Left lung (tissue), 10 donors: ENCODE data around the gene ST6GAL1. TPM values are rescaled to one million over a fixed set of nuclear protein-coding genes. Genes with fewer than 3 reads are reported as not detected.

Experiments used
- ATAC-seq: fragments of 200-7000 bp; cut with Tn5 transposase; one replicate; pipeline ENCODE4 v1.9.1; 2020; ENCODE audit warnings: moderate library complexity
- DNase-seq, 4 donors: peaks; one replicate each; pipeline ENCODE4 v3.0.0-alpha.2; 2013 to 2020
- H3K27ac ChIP-seq, 2 donors: fragments of 200-600 bp; sonication (generic) in 1 of 2; one replicate each; pipeline versions ENCODE4 v1.5.0 to v1.8.0; 2020 to 2021
- H3K27me3 ChIP-seq, 2 donors: fragments of 200-600 bp; sonication (generic) in 1 of 2; one replicate each; pipeline versions ENCODE4 v1.5.0 to v1.8.0; 2020 to 2021
- H3K36me3 ChIP-seq, 2 donors: fragments of 200-600 bp; sonication (generic) in 1 of 2; one replicate each; pipeline versions ENCODE4 v1.5.0 to v1.8.0; 2020 to 2021
- H3K4me1 ChIP-seq, 2 donors: fragments of 200-600 bp; one replicate each; pipeline ENCODE4 v1.8.0; 2021
- H3K4me3 ChIP-seq, 2 donors: fragments of 200-600 bp; sonication (generic) in 1 of 2; one replicate each; pipeline versions ENCODE4 v1.5.0 to v1.8.0; 2020 to 2021; ENCODE audit warnings: mild to moderate bottlenecking in 1 of 2
- H3K9me3 ChIP-seq, 2 donors: fragments of 200-600 bp; sonication (generic) in 1 of 2; one replicate each; pipeline versions ENCODE4 v1.5.0 to v1.8.0; 2020 to 2021
- intact Hi-C, 2 donors: fragments of 100-400 bp; cut with DNase I; formaldehyde crosslinking; loops; one replicate each; pipeline versions ENCODE4 v1.11.2 to v1.14.2; 2022
- polyA plus RNA-seq, 6 donors: library from polyadenylated mRNA; unstranded; fragments of 120-200 nt; gene quantifications; one replicate each; pipeline ENCODE4 v1.2.1, GENCODE V29; 2013; ENCODE audit not compliant: insufficient read length in 6 of 6
- total RNA-seq, 2 donors: library from RNA; stranded (reverse); fragmentation: NEBNext Ultra II Directional; extraction: Animal tissue kit (Norgen Biotek cat#: 25700); gene quantifications; one replicate each; pipeline ENCODE4 v1.2.1, GENCODE V29; 2021
- TF ChIP-seq, protein P1 (sequence below), 2 donors: fragments of 200-600 bp; sonication (generic) in 1 of 2; IDR thresholded peaks; one replicate each; pipeline versions ENCODE4 v1.5.0 to v1.8.0; 2021; ENCODE audit warnings: antibody characterized with exemption in 2 of 2
- donor health status: DM: no; HTN: yes; CAD: no.
- donor health status: DM: no; HTN: no; CAD: no.

The ST6GAL1 gene
- total and polyA plus RNA-seq, 8 donors, result 45.5 to 132 (median 56.2) TPM

DNA sequence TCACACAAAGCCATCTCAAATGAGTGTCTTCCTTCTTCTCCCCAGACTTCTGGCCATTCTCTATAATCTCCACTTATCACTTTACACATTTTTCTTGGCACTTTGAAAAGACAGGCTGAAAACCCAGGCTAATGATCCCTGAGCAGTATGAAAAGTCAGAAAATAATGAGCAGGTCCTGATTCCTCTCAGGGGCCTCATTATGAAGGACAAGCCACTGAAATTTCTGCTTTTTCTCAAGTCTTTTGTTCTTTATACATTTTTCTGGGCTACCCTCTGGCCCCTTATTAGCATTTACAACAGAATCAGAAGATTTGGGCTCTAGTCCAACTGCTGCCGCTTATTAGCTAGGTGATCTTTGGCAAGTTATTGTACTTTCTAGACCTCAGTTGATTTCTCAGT is 9.5 kb upstream of the ST6GAL1 start:
- H3K36me3 ChIP-seq, result no peaks in the 10 kb centered on the region
- no peak overlapping the region for H3K27ac ChIP-seq
- no peak for ATAC-seq
- H3K27me3 ChIP-seq, result no peaks in the 10 kb centered on the region
- intact Hi-C loops, result no loop called here
- no peak overlapping the region for H3K4me3 ChIP-seq
- peaks cover 0 to 9% of the 10 kb centered on the region in 2 donors for H3K4me1 ChIP-seq
- no peaks in the 10 kb centered on the region for H3K9me3 ChIP-seq
- no peak for DNase-seq
- TF ChIP-seq, protein P1, sequence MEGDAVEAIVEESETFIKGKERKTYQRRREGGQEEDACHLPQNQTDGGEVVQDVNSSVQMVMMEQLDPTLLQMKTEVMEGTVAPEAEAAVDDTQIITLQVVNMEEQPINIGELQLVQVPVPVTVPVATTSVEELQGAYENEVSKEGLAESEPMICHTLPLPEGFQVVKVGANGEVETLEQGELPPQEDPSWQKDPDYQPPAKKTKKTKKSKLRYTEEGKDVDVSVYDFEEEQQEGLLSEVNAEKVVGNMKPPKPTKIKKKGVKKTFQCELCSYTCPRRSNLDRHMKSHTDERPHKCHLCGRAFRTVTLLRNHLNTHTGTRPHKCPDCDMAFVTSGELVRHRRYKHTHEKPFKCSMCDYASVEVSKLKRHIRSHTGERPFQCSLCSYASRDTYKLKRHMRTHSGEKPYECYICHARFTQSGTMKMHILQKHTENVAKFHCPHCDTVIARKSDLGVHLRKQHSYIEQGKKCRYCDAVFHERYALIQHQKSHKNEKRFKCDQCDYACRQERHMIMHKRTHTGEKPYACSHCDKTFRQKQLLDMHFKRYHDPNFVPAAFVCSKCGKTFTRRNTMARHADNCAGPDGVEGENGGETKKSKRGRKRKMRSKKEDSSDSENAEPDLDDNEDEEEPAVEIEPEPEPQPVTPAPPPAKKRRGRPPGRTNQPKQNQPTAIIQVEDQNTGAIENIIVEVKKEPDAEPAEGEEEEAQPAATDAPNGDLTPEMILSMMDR (IDR thresholded peaks at IDR 0.05), result no peak

- DNase-seq (no peak), ATAC-seq (no peak)
- TF ChIP-seq, protein P1 (IDR thresholded peaks at IDR 0.05), result no peak
- Histone ChIP-seq H3K4me1 (peaks cover 0 to 2% of the 10 kb centered on the region in 2 donors), H3K9me3 (no peaks in the 10 kb centered on the region), H3K4me3 (no peak overlapping the region), H3K27me3 (no peaks in the 10 kb centered on the region), H3K36me3 (no peaks in the 10 kb centered on the region), H3K27ac (no peak overlapping the region)
- intact Hi-C loops, result no loop called here
Measured at GRCh38 chr3:186921578-186921977, 8.7 kb upstream of the ST6GAL1 start.

DNA sequence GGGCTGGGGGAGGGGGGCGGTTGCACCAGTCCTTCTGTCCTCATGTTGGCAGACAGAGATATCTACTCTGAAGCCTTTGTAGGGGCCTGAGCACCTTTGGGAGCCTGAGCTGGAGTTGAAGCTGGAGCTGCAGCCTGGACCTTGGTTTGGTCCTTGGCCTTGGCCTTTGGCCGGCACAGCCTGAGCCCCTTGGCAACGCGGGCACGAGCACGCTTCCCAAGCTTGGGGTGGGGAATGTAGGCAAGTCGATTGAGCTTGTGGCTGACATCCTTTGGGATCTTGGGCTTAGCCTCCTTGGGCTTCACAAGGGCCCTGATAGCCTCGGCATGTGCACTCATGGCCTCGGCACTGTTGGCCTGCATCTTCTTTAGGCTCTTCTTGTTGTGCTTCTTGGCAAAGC is 8.1 kb upstream of the ST6GAL1 start:
- H3K9me3 ChIP-seq, result no peaks in the 10 kb centered on the region
- TF ChIP-seq, protein P1 (IDR thresholded peaks at IDR 0.05), result no peak
- ATAC-seq, result no peak
- intact Hi-C loops, result no loop called here
- H3K4me1 ChIP-seq, result no peaks in the 10 kb centered on the region
- no peak overlapping the region for H3K27ac ChIP-seq
- no peaks in the 10 kb centered on the region for H3K27me3 ChIP-seq
- DNase-seq, result no peak
- H3K4me3 ChIP-seq, result no peak overlapping the region
- H3K36me3 ChIP-seq, result no peaks in the 10 kb centered on the region

DNA sequence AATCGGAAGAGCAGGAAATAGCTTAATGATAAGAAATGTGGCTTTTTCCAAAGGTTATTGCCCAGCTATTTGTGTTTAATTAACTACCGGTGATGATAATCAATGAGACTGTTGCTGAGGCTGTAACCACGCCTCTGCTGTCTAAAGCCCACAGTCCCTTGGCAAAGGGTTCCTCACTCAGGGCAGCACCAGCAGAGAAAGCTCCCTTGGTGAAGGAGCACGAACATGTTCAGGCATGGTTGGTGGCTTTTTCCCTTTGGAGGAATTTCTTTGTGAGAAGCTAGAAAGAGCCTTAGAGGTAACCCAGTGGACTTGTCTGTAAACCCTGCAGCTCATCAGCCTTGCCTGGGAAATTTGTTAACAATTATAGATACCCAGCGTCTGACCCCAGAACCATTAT is 7.5 kb upstream of the ST6GAL1 start:
- Histone ChIP-seq H3K9me3 (no peaks in the 10 kb centered on the region), H3K4me3 (no peak overlapping the region), H3K4me1 (no peaks in the 10 kb centered on the region), H3K36me3 (no peaks in the 10 kb centered on the region), H3K27ac (no peak overlapping the region), H3K27me3 (no peaks in the 10 kb centered on the region)
- no peak for ATAC-seq
- no peak for DNase-seq
- TF ChIP-seq, protein P1 (IDR thresholded peaks at IDR 0.05), result no peak
- intact Hi-C loops, result no loop called here

DNA sequence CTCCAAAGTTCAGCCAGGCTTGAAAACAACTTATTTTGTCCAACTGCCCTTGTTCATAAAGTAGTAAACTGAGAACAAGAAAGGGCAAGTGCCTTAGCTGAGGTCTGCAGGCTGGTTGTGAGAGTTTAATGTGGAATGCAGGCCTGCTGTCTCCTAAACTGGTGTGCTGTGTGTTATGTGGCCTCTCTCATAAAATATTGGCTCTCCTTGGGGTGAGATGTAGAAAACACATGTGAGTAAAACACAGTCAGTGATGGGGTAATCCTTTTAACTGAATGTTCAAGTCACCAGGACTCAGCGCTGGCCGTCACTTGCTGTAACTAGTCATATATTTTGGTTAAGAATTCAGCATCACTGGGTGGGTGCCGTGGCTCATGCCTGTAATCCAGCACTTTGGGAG is 7.1 kb upstream of the ST6GAL1 start:
- Histone ChIP-seq H3K9me3 (no peaks in the 10 kb centered on the region), H3K36me3 (no peaks in the 10 kb centered on the region), H3K27ac (no peak overlapping the region), H3K4me3 (no peak overlapping the region), H3K4me1 (no peaks in the 10 kb centered on the region), H3K27me3 (no peaks in the 10 kb centered on the region)
- TF ChIP-seq, protein P1 (IDR thresholded peaks at IDR 0.05), result no peak
- intact Hi-C loops, result no loop called here
- DNase-seq, result no peak
- ATAC-seq, result no peak
